MM.1S (cell line): ENCODE data around the gene ERC2.
"Not testable (repeated sequence)": the region's sequence is repeated elsewhere in the genome, so short reads cannot be mapped to it uniquely, and the experiment has no call there.

ENCODE experiments used
- DNase-seq: peaks from one replicate; pipeline ENCODE4 v3.0.0-alpha.2; 2015
- H2AFZ ChIP-seq: fragments of 300-600 bp; sonication (generic); 2 replicates; pipeline ENCODE4 v1.6.0; 2016; ENCODE audit warnings: antibody characterized with exemption, low read length
- H3F3A ChIP-seq: fragments of 300-600 bp; sonication (generic); 2 replicates; pipeline ENCODE4 v1.6.1; 2016; ENCODE audit warnings: mild to moderate bottlenecking, antibody characterized with exemption, low read length, moderate library complexity, mixed read lengths; ENCODE audit not compliant: insufficient read depth
- H3K27ac ChIP-seq: fragments of 300-600 bp; sonication (generic); 2 replicates; pipeline ENCODE4 v1.5.1; 2016; ENCODE audit warnings: mild to moderate bottlenecking, low read length
- H3K27me3 ChIP-seq: fragments of 300-600 bp; sonication (generic); replicated peaks from 2 replicates; pipeline ENCODE4 v1.6.0; 2016; ENCODE audit warnings: low read length; ENCODE audit not compliant: insufficient read depth
- H3K36me3 ChIP-seq: fragments of 300-600 bp; sonication (generic); replicated peaks from 2 replicates; pipeline ENCODE4 v1.6.1; 2016; ENCODE audit warnings: mild to moderate bottlenecking, low read length, mixed read lengths; ENCODE audit not compliant: insufficient read depth
- H3K4me1 ChIP-seq: fragments of 300-600 bp; sonication (generic); 2 replicates; pipeline ENCODE4 v1.6.1; 2016; ENCODE audit warnings: low read length, mixed read lengths
- H3K4me2 ChIP-seq: fragments of 300-600 bp; sonication (generic); 2 replicates; pipeline ENCODE4 v1.6.0; 2016; ENCODE audit warnings: low read depth, low read length
- H3K4me3 ChIP-seq: fragments of 300-600 bp; sonication (generic); 2 replicates; pipeline ENCODE4 v1.5.1; 2016; ENCODE audit warnings: low read length, mixed read lengths
- H3K79me2 ChIP-seq: fragments of 300-600 bp; sonication (generic); 2 replicates; pipeline ENCODE4 v1.6.1; 2016; ENCODE audit warnings: mixed run types, low read length, mixed read lengths
- H3K9ac ChIP-seq: fragments of 300-600 bp; sonication (generic); 2 replicates; pipeline ENCODE4 v1.6.1; 2016; ENCODE audit warnings: low read length, mixed read lengths
- H3K9me2 ChIP-seq: fragments of 300-600 bp; sonication (generic); replicated peaks from 2 replicates; pipeline ENCODE4 v1.6.1; 2016; ENCODE audit warnings: mild to moderate bottlenecking, low read length, mixed read lengths; ENCODE audit not compliant: insufficient read depth
- H3K9me3 ChIP-seq: fragments of 300-600 bp; sonication (generic); replicated peaks from 2 replicates; pipeline ENCODE4 v1.6.1; 2016; ENCODE audit warnings: mild to moderate bottlenecking, low read length, mixed read lengths; ENCODE audit not compliant: insufficient read depth
- H4K20me1 ChIP-seq: fragments of 300-600 bp; sonication (generic); 2 replicates; pipeline ENCODE4 v1.6.1; 2016; ENCODE audit warnings: mild to moderate bottlenecking, low read length, moderate library complexity, mixed read lengths; ENCODE audit not compliant: insufficient read depth
- CTCF ChIP-seq: fragments of 300-600 bp; sonication (generic); IDR thresholded peaks from 2 replicates; pipeline ENCODE4 v1.5.1; 2016; ENCODE audit warnings: antibody characterized with exemption, low read length, mixed read lengths
- EZH2 ChIP-seq: fragments of 300-600 bp; sonication (generic); optimal IDR thresholded peaks from 2 replicates; pipeline ENCODE3; 2017; ENCODE audit warnings: low read depth, mild to moderate bottlenecking, antibody characterized with exemption, low read length, mixed read lengths
- EZH2phosphoT487 ChIP-seq: fragments of 300-600 bp; sonication (generic); IDR thresholded peaks from 2 replicates; pipeline ENCODE4 v1.6.1; 2018; ENCODE audit warnings: antibody characterized with exemption, low read length

The ERC2 gene

DNA sequence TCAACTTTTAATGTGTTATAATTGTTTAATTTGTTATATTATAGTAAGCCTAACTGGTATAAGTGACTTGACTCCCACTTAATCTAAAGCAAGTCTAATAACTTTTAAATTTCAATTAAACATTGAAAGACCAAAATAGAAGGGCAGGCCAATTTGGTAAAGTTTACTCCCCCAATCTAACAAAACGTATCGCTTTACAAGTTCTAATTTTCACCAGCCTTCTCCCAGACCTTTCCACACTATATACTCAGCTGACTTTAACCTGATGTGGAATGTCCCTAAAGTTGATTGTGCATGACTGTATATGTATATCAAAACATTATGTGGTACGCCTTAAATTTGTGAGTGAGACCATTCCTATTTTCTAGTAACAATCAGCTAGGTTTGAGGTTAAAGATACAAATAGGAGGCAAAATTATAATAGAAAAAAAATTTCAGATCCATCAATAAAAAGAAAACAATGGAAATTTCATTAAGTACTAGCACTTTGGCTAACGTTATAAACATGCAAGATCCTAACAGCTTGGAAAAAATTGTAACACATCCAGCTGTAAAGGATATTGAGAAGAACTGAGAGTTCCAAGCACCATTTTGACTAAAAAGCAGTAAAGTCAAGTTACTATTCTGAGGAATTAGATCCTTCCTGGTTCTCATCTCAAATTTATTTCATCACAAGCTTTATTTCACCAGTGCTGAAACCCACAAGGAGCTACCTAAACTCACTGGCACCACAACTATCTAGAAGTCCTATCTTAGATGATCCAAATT, 199.5 kb downstream of the ERC2 start:
- H2AFZ ChIP-seq = no peak overlapping the region
- no peaks in the 10 kb centered on the region for H3K27me3 ChIP-seq
- no peaks in the 10 kb centered on the region for H3K79me2 ChIP-seq
- no peaks in the 10 kb centered on the region for H4K20me1 ChIP-seq
- no peak overlapping the region for H3K4me2 ChIP-seq
- H3K9me2 ChIP-seq = no peaks in the 10 kb centered on the region
- H3K36me3 ChIP-seq = no peaks in the 10 kb centered on the region
- H3K27ac ChIP-seq = no peak overlapping the region
- no peak overlapping the region for H3K9ac ChIP-seq
- no peaks in the 10 kb centered on the region for H3F3A ChIP-seq
- H3K4me3 ChIP-seq = no peak overlapping the region
- TF ChIP-seq EZH2 (no peak), EZH2phosphoT487 (no peak)
- H3K9me3 ChIP-seq = no peaks in the 10 kb centered on the region
- DNase-seq = no peak
- no peaks in the 10 kb centered on the region for H3K4me1 ChIP-seq

- not testable (repeated sequence) for H3K27me3 ChIP-seq, H3K36me3 ChIP-seq, H4K20me1 ChIP-seq, H3K4me1 ChIP-seq, H3K9me3 ChIP-seq, H3K4me2 ChIP-seq, H3K9ac ChIP-seq, H2AFZ ChIP-seq, H3F3A ChIP-seq, H3K79me2 ChIP-seq, H3K4me3 ChIP-seq, H3K27ac ChIP-seq, H3K9me2 ChIP-seq, DNase-seq
Observed at GRCh38 chr3:56261852-56262251, 206.4 kb downstream of the ERC2 start.

DNA sequence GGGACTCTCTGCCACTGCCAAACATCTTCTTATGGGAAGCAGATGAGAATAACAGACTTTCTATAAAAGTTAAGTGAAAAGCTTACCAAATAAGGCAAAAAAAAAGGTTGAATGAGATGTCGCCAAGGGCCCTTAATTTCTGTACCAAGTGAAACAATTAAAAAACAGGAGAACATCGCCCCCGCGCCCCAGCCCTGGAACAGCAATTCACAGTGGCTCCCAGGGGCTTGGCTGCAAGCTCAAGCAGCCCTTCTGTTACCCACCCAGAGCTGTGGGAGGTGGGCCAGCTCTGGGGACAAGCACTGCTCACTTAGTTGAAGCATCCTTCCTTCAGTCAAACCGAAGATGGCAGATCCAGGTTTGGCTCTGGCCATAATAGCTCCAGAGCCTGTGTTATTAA, 208.0 kb downstream of the ERC2 start:
- Histone ChIP-seq H2AFZ (no peak overlapping the region), H3K79me2 (no peaks in the 10 kb centered on the region), H3K36me3 (no peaks in the 10 kb centered on the region), H3K4me3 (no peak overlapping the region), H3F3A (no peaks in the 10 kb centered on the region), H3K4me1 (no peaks in the 10 kb centered on the region), H3K27ac (no peak overlapping the region), H3K9ac (no peak overlapping the region), H3K9me3 (no peaks in the 10 kb centered on the region), H3K9me2 (no peaks in the 10 kb centered on the region), H3K4me2 (no peak overlapping the region), H3K27me3 (no peaks in the 10 kb centered on the region), H4K20me1 (no peaks in the 10 kb centered on the region)
- no peak for DNase-seq
- no peak for TF ChIP-seq CTCF

DNA sequence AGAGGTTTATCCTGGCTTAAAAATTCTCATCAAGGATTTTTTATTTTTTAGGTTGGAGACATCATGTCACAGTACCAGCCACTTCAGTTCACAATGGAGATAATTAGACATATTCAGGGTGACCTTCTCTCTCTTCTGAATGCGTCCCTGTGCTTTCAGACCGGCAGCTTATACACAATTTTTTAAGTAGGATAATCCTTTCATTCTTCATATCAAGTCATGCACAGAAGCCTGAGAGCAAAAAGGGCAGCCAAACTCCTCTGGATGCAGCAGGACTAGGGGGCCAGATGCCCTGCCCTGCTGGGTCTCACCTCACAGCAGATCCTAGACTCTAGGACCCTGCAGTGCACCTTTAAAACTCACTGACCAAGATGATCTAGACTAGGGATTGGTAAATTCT, 210.4 kb downstream of the ERC2 start:
- H3K9me3 ChIP-seq = no peaks in the 10 kb centered on the region
- no peaks in the 10 kb centered on the region for H3K9me2 ChIP-seq
- TF ChIP-seq EZH2phosphoT487 (no peak), EZH2 (no peak), CTCF (no peak)
- no peak for DNase-seq
- no peak overlapping the region for H2AFZ ChIP-seq
- H4K20me1 ChIP-seq = no peaks in the 10 kb centered on the region
- H3K36me3 ChIP-seq = no peaks in the 10 kb centered on the region
- H3K27me3 ChIP-seq = no peaks in the 10 kb centered on the region
- H3K4me2 ChIP-seq = no peak overlapping the region
- H3K4me3 ChIP-seq = no peak overlapping the region
- H3K4me1 ChIP-seq = no peaks in the 10 kb centered on the region
- H3K79me2 ChIP-seq = no peaks in the 10 kb centered on the region
- H3K9ac ChIP-seq = no peak overlapping the region
- H3F3A ChIP-seq = no peaks in the 10 kb centered on the region
- H3K27ac ChIP-seq = no peak overlapping the region
